IMR-90 (cell line): ENCODE results near the gene TMEM54. TPM values are rescaled to one million over a fixed set of nuclear protein-coding genes. Genes with fewer than 3 reads are reported as not detected.

Source experiments
- ATAC-seq: fragments of 200-7000 bp; cut with Tn5 transposase; 2 replicates; pipeline ENCODE4 v1.9.1; 2020; ENCODE audit warnings: low read depth, mild to moderate bottlenecking, moderate library complexity
- BruUV-seq: library from RNA; stranded (reverse); fragments of 400-500 nt; replicated peaks from 2 replicates; lab custom pipeline; 2021; lab: Mats Ljungman, UMichigan
- CTCF ChIA-PET: fragments of 300-600 bp; formaldehyde crosslinking; extraction: SDS; loops from one replicate; lab custom pipeline; 2021; ENCODE audit warnings: antibody characterized with exemption; lab: Yijun Ruan, JAX
- POLR2A ChIA-PET: fragments of 300-600 bp; sonication (Branson Sonifier 250); formaldehyde crosslinking; loops from one replicate; lab custom pipeline; 2022; ENCODE audit warnings: antibody characterized with exemption; ENCODE audit not compliant: unreplicated experiment; lab: Charles Lee
- DNase-seq: peaks from one replicate; pipeline ENCODE4 v3.0.0; 2013
- H2AFZ ChIP-seq: replicated peaks from 2 replicates; pipeline ENCODE3; 2013; ENCODE audit warnings: low read length, mild to moderate bottlenecking; ENCODE audit not compliant: poor library complexity
- H2AK5ac ChIP-seq: 2 replicates; pipeline ENCODE4 v1.6.1; 2013; ENCODE audit warnings: low read depth, low read length, inconsistent platforms
- H2AK9ac ChIP-seq: replicated peaks from 2 replicates; pipeline ENCODE3; 2013; ENCODE audit warnings: mild to moderate bottlenecking, low read depth, low read length, moderate library complexity; ENCODE audit not compliant: poor library complexity
- H2BK120ac ChIP-seq: 2 replicates; pipeline ENCODE4 v1.6.1; 2013; ENCODE audit warnings: low read depth, low read length, inconsistent platforms
- H2BK15ac ChIP-seq: 3 replicates; pipeline ENCODE4 v1.6.1; 2013; ENCODE audit warnings: low read depth, low read length, inconsistent platforms
- H2BK20ac ChIP-seq: 2 replicates; pipeline ENCODE4 v1.6.1; 2013; ENCODE audit warnings: low read depth, mild to moderate bottlenecking, inconsistent platforms, low read length, moderate library complexity
- H2BK5ac ChIP-seq: 2 replicates; pipeline ENCODE4 v1.6.1; 2013; ENCODE audit warnings: mild to moderate bottlenecking, low read depth, low read length, inconsistent platforms; ENCODE audit not compliant: poor library complexity, severe bottlenecking
- H3K14ac ChIP-seq: replicated peaks from 2 replicates; pipeline ENCODE4 v1.6.1; 2013; ENCODE audit warnings: low read depth, low read length, inconsistent platforms
- H3K18ac ChIP-seq: 2 replicates; pipeline ENCODE4 v1.6.1; 2013; ENCODE audit warnings: low read depth, low read length, control low read depth
- H3K23ac ChIP-seq: 2 replicates; pipeline ENCODE4 v1.6.1; 2013; ENCODE audit warnings: low read depth, low read length, inconsistent platforms
- H3K27ac ChIP-seq: 2 replicates; pipeline ENCODE4 v1.5.1; 2013; ENCODE audit warnings: mild to moderate bottlenecking, control low read depth, low read length; ENCODE audit not compliant: insufficient read depth
- H3K27me3 ChIP-seq: 2 replicates; pipeline ENCODE4 v1.6.1; 2013; ENCODE audit warnings: low read length; ENCODE audit not compliant: control insufficient read depth, insufficient read depth
- H3K36me3 ChIP-seq: 2 replicates; pipeline ENCODE4 v1.6.1; 2013; ENCODE audit warnings: low read length, mixed read lengths; ENCODE audit not compliant: control insufficient read depth, insufficient read depth
- H3K4ac ChIP-seq: 2 replicates; pipeline ENCODE4 v1.6.1; 2013; ENCODE audit warnings: low read depth, low read length, inconsistent platforms
- H3K4me1 ChIP-seq: 2 replicates; pipeline ENCODE4 v1.6.1; 2013; ENCODE audit warnings: low read length, mixed read lengths; ENCODE audit not compliant: control insufficient read depth, insufficient read depth
- H3K4me2 ChIP-seq: 2 replicates; pipeline ENCODE4 v1.6.1; 2013; ENCODE audit warnings: low read depth, mild to moderate bottlenecking, control low read depth, low read length, moderate library complexity
- H3K4me3 ChIP-seq: 2 replicates; pipeline ENCODE4 v1.5.1; 2013; ENCODE audit warnings: low read depth, mild to moderate bottlenecking, control low read depth, low read length, moderate library complexity; ENCODE audit not compliant: insufficient read depth
- H3K56ac ChIP-seq: 2 replicates; pipeline ENCODE4 v1.6.1; 2013; ENCODE audit warnings: low read length, inconsistent platforms; ENCODE audit not compliant: insufficient read depth; ENCODE audit errors: extremely low read depth
- H3K79me1 ChIP-seq, 2 experiments: 2 replicates each; pipeline ENCODE4 v1.6.1; 2013; ENCODE audit warnings: low read length in 2 of 2, inconsistent platforms in 1 of 2, low read depth in 1 of 2
- H3K9ac ChIP-seq: 2 replicates; pipeline ENCODE4 v1.6.1; 2013; ENCODE audit warnings: low read depth, low read length, control low read depth
- H3K9me1 ChIP-seq: 2 replicates; pipeline ENCODE4 v1.6.1; 2013; ENCODE audit warnings: low read length, inconsistent platforms; ENCODE audit not compliant: insufficient read depth
- H3K9me3 ChIP-seq: 2 replicates; pipeline ENCODE4 v1.6.1; 2013; ENCODE audit warnings: low read length; ENCODE audit not compliant: control insufficient read depth, insufficient read depth
- H4K20me1 ChIP-seq: 2 replicates; pipeline ENCODE4 v1.6.1; 2013; ENCODE audit warnings: low read length, inconsistent platforms; ENCODE audit not compliant: insufficient read depth
- H4K5ac ChIP-seq: 2 replicates; pipeline ENCODE4 v1.6.1; 2013; ENCODE audit warnings: mild to moderate bottlenecking, low read depth, low read length, control low read depth
- H4K8ac ChIP-seq, 2 experiments: 2 replicates each; pipeline ENCODE4 v1.6.1; 2013; ENCODE audit warnings: low read depth in 2 of 2, low read length in 2 of 2, control low read depth in 1 of 2, inconsistent platforms in 1 of 2
- H4K91ac ChIP-seq: 2 replicates; pipeline ENCODE4 v1.6.1; 2013; ENCODE audit warnings: low read depth, low read length, inconsistent platforms; ENCODE audit not compliant: insufficient read depth
- CEBPB ChIP-seq: IDR thresholded peaks from 2 replicates; pipeline ENCODE4 v1.6.1; 2012; ENCODE audit warnings: low read depth, low read length, improper control_type of control experiment
- FOS ChIP-seq: fragments of 150-350 bp; IDR thresholded peaks from 2 replicates; pipeline ENCODE4 v1.6.1; 2016; ENCODE audit warnings: low read depth, low read length
- POLR2A ChIP-seq: IDR thresholded peaks from 2 replicates; pipeline ENCODE4 v1.6.1; 2012; ENCODE audit warnings: mild to moderate bottlenecking, low read depth, low read length
- RCOR1 ChIP-seq: IDR thresholded peaks from 2 replicates; pipeline ENCODE4 v1.6.1; 2012; ENCODE audit warnings: mild to moderate bottlenecking, low read length, improper control_type of control experiment; ENCODE audit not compliant: insufficient replicate concordance
- WGBS, 2 experiments: methylation state at CpG; one replicate each; pipeline versions ENCODE4 v1.1.5 to v1.1.7; 2013; ENCODE audit warnings: missing lambda C conversion rate in 2 of 2; ENCODE audit not compliant: insufficient read length in 1 of 2; ENCODE audit errors: extremely low coverage in 2 of 2; 5-methylcytosine and 5-hydroxymethylcytosine counted together
- dilution Hi-C: fragments of 300-500 bp; cut with HindIII; formaldehyde crosslinking; loops from one replicate; pipeline ENCODE4 v1.14.3; 2018; ENCODE audit warnings: low sequenced_read_pairs; ENCODE audit not compliant: unreplicated experiment
- in situ Hi-C: fragments of 300-500 bp; cut with MboI; formaldehyde crosslinking; loops from 3 replicates; pipeline ENCODE4 v1.14.3; 2019; ENCODE audit warnings: low sequenced_read_pairs, inconsistent platforms, mixed read lengths
- intact Hi-C: fragments of 100-400 bp; cut with micrococcal nuclease; formaldehyde crosslinking; loops from 2 replicates; pipeline ENCODE4 v1.10.0; 2022
- polyA plus RNA-seq, 3 experiments: library from polyadenylated mRNA; depleted of rRNA; stranded (reverse); fragments of >200 nt; gene quantifications; 2 replicates each; pipeline ENCODE4 v1.2.3, GENCODE V29; 2012; ENCODE audit warnings: low replicate concordance in 1 of 3
- total RNA-seq: library from RNA; depleted of rRNA; stranded (reverse); fragments of >200 nt; gene quantifications from 2 replicates; pipeline ENCODE4 v1.2.3, GENCODE V29; 2012
- TF ChIP-seq, protein P1 (sequence below): fragments of 150-350 bp; IDR thresholded peaks from 2 replicates; pipeline ENCODE4 v1.6.1; 2017; ENCODE audit warnings: mild to moderate bottlenecking, antibody characterized with exemption, low read length, low read depth
- TF ChIP-seq, protein P2 (sequence below): fragments of 150-350 bp; IDR thresholded peaks from 2 replicates; pipeline ENCODE4 v1.6.1; 2016; ENCODE audit warnings: low read depth, mild to moderate bottlenecking, low read length, moderate library complexity, borderline replicate concordance

TMEM54 gene
- total and polyA plus RNA-seq, 2 of the 4 experiments (the other 2 are of a cell fraction) = 25.5 to 75.2 TPM

DNA sequence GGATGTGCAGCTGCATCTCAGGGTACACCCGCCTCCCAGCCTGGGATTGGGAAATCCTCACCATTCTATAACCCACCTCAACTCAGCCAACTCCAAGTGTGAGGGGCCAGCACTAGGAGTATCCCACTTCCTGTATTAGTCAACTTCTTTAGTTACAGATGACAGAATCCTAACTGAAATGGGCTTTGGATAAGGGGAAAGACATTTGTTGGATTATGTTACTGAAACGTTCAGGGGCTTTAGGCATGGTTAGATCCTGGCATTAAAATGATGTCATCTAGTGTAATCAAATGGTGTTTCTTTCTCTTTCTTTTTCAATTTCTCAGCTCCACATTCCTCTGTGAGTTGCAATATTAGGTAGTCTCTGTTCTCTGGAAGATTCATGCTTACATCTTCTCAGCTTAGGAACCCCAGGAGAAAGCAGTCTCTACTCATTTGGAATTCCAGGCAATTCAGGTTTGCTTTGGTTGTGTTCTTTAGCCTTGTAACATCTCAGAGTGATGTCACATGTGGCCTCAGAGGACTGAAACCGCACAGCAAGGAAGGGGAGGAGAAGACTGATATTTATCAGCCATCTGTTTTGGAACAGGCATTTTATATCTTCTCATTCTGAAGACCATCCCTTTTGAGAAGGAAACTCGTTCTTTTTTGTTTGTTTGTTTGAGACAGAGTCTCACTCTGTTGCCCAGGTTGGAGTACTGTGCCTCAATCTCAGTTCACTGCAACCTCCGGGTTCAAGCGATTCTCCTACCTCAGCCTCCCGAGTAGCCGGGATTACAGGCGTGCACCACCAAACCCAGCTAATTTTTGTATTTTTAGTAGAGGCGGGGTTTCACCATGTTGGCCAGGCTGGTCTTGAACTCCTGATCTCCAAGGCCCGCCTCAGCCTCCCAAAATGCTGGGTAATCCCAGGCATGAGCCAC lies 18.9 kb upstream of the TMEM54 start:
- no peak overlapping the region for H2AFZ ChIP-seq
- BruUV-seq = no TSS peak
- H3K4me3 ChIP-seq = no peak overlapping the region

More for the DNA sequence above, 18.9 kb upstream of the TMEM54 start:
- ChIA-PET CTCF (interaction anchor here (1.0 to 1.4 kb wide), 3 partner anchors 13 to 166 kb away, joined by 4 to 6 read pairs (median 5); no protein-coding TSS in a partner anchor), POLR2A (no interaction called here)
- H2BK15ac ChIP-seq = no peak overlapping the region
- H3K4ac ChIP-seq = peak overlapping the region; percentile 63; the same call in 1 of the 2 replicates
- H3K18ac ChIP-seq = no peak overlapping the region
- H2BK120ac ChIP-seq = 0 out of 2 replicates have a peak overlapping the region, but pooled peaks have one; percentile 47
- H3K23ac ChIP-seq = peak overlapping the region; percentile 79
- in situ Hi-C loops (no loop called here), intact Hi-C loops (no loop called here), dilution Hi-C loops (no loop called here)
- H4K20me1 ChIP-seq = no peaks in the 10 kb centered on the region
- no peak for TF ChIP-seq RCOR1
- TF ChIP-seq, protein P1, sequence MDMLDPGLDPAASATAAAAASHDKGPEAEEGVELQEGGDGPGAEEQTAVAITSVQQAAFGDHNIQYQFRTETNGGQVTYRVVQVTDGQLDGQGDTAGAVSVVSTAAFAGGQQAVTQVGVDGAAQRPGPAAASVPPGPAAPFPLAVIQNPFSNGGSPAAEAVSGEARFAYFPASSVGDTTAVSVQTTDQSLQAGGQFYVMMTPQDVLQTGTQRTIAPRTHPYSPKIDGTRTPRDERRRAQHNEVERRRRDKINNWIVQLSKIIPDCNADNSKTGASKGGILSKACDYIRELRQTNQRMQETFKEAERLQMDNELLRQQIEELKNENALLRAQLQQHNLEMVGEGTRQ = no peak
- no peak for TF ChIP-seq POLR2A
- TF ChIP-seq, protein P2, sequence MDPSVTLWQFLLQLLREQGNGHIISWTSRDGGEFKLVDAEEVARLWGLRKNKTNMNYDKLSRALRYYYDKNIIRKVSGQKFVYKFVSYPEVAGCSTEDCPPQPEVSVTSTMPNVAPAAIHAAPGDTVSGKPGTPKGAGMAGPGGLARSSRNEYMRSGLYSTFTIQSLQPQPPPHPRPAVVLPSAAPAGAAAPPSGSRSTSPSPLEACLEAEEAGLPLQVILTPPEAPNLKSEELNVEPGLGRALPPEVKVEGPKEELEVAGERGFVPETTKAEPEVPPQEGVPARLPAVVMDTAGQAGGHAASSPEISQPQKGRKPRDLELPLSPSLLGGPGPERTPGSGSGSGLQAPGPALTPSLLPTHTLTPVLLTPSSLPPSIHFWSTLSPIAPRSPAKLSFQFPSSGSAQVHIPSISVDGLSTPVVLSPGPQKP = no peak
- no peak for TF ChIP-seq FOS
- TF ChIP-seq CEBPB = peak; percentile 35; the same call in 1 of the 2 replicates
- WGBS, 2 experiments = no CpG with 5 or more reads among the region's 11 CpGs
- H3K36me3 ChIP-seq = no peaks in the 10 kb centered on the region
- H3K9me3 ChIP-seq = no peaks in the 10 kb centered on the region
- peak overlapping the region; percentile 86 for H3K14ac ChIP-seq
- peak; percentile 72 for DNase-seq
- peak overlapping the region; percentile 5 for H2AK9ac ChIP-seq
- no peak overlapping the region for H3K56ac ChIP-seq
- ATAC-seq = peak; percentile 73
- 0 out of 2 replicates have a peak, but pooled peaks cover 1% of the 10 kb centered on the region for H3K4me1 ChIP-seq
- H3K4me2 ChIP-seq = peak overlapping the region; percentile 68; the same call in 1 of the 2 replicates
- H3K27ac ChIP-seq = 0 out of 2 replicates have a peak overlapping the region, but pooled peaks have one; percentile 15
- no peaks in the 10 kb centered on the region for H3K79me1 ChIP-seq
- H2AK5ac ChIP-seq = no peak overlapping the region
- peaks cover 4% of the 10 kb centered on the region for H3K9me1 ChIP-seq
- peaks cover 2% of the 10 kb centered on the region; the same call in 1 of the 2 replicates for H3K27me3 ChIP-seq
- H2BK5ac ChIP-seq = no peak overlapping the region
- H4K91ac ChIP-seq = no peak overlapping the region
- H3K9ac ChIP-seq = no peak overlapping the region
- H2BK20ac ChIP-seq = no peak overlapping the region
- H4K5ac ChIP-seq = no peak overlapping the region
- peak overlapping the region in 1 of 2 experiments; percentile 81; a peak in 2 of 4 replicates for H4K8ac ChIP-seq
